ENCODE data around the gene SLC44A1. TPM values are rescaled to one million over a fixed set of nuclear protein-coding genes. Genes with fewer than 3 reads are reported as not detected.

SLC44A1 gene
- polyA plus RNA-seq, 1 of the 3 experiments (the other 2 are of a cell fraction): 4.5 TPM

- TF ChIP-seq EP300 (IDR thresholded peaks at IDR 0.05; ENCODE audit: borderline replicate concordance in 1 of 2, low read depth in 1 of 2, low read length in 1 of 2) (no peak), MEF2A (IDR thresholded peaks at IDR 0.05; ENCODE audit: borderline replicate concordance, low read depth) (no peak)
- TF ChIP-seq, protein P1, sequence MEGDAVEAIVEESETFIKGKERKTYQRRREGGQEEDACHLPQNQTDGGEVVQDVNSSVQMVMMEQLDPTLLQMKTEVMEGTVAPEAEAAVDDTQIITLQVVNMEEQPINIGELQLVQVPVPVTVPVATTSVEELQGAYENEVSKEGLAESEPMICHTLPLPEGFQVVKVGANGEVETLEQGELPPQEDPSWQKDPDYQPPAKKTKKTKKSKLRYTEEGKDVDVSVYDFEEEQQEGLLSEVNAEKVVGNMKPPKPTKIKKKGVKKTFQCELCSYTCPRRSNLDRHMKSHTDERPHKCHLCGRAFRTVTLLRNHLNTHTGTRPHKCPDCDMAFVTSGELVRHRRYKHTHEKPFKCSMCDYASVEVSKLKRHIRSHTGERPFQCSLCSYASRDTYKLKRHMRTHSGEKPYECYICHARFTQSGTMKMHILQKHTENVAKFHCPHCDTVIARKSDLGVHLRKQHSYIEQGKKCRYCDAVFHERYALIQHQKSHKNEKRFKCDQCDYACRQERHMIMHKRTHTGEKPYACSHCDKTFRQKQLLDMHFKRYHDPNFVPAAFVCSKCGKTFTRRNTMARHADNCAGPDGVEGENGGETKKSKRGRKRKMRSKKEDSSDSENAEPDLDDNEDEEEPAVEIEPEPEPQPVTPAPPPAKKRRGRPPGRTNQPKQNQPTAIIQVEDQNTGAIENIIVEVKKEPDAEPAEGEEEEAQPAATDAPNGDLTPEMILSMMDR (IDR thresholded peaks at IDR 0.05): no peak
These were observed 191.0 kb downstream of the SLC44A1 start (continued) for GRCh38 chr9:105435453-105435852.

GRCh38 chr9:105436783-105437182 is 192.3 kb downstream of the SLC44A1 start:
- Histone ChIP-seq H3K27me3 (ENCODE audit: insufficient read depth) (no peaks in the 10 kb centered on the region), H3F3A (replicated peaks; ENCODE audit: insufficient read depth) (no peaks in the 10 kb centered on the region), H3K9me2 (no peaks in the 10 kb centered on the region), H2AFZ (ENCODE audit: low read depth) (no peak overlapping the region), H3K4me2 (no peak overlapping the region), H3K9me3 (no peaks in the 10 kb centered on the region), H3K4me1 (ENCODE audit: control insufficient read depth in 1 of 2, insufficient read depth in 2 of 2, low read depth in 1 of 2, low read length in 1 of 2) (no peaks in the 10 kb centered on the region), H3K79me2 (ENCODE audit: insufficient read depth) (no peaks in the 10 kb centered on the region), H4K20me1 (ENCODE audit: insufficient read depth) (no peaks in the 10 kb centered on the region), H3K9ac (no peak overlapping the region), H3K27ac (ENCODE audit: low read depth in 2 of 2, low read length in 1 of 2) (no peak overlapping the region), H3K4me3 (ENCODE audit: low read depth in 2 of 2, low read length in 1 of 2) (no peak overlapping the region), H3K36me3 (replicated peaks in 1 of 2; ENCODE audit: control insufficient read depth in 1 of 2, insufficient read depth in 2 of 2, low read length in 1 of 2) (no peaks in the 10 kb centered on the region)
- POLR2A ChIA-PET: no interaction called here
- WGBS (ENCODE audit: low lambda C conversion rate): 73% methylated on average over 4 of the region's 4 CpGs
- no peak for TF ChIP-seq EP300 (IDR thresholded peaks at IDR 0.05; ENCODE audit: borderline replicate concordance in 1 of 2, low read depth in 1 of 2, low read length in 1 of 2)
- no peak for TF ChIP-seq TEAD4 (IDR thresholded peaks at IDR 0.05; ENCODE audit: borderline replicate concordance, insufficient read depth)
- DNase-seq: no peak
- CTCF ChIA-PET: interaction anchor here (2.8 kb wide), 1 partner anchor 21 kb away, joined by 8 read pairs; no protein-coding TSS in a partner anchor

DNA sequence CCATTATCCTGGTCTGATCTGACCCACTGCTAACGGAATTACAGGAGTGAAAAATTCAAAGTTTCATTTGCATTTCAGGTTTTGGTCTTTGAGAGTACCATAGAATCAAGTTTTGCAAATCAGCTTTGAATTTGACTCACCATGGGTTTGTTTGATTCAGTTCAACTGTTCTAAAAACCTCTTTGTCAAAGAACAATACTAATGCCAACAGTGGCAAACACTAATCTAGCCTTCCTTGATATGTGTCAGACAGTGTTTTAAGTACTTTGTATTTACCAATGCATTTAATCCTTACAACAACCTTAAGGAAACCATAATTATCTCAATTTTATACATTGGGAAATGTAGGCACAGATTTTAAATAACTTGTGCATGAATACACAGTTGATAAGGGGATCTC is 193.3 kb downstream of the SLC44A1 start:
- no peaks in the 10 kb centered on the region for H3K9me2 ChIP-seq
- H3K27me3 ChIP-seq (ENCODE audit: insufficient read depth): no peaks in the 10 kb centered on the region
- no peak overlapping the region for H3K4me2 ChIP-seq
- H3K27ac ChIP-seq (ENCODE audit: low read depth in 2 of 2, low read length in 1 of 2): no peak overlapping the region
- no peaks in the 10 kb centered on the region for H3K4me1 ChIP-seq (ENCODE audit: control insufficient read depth in 1 of 2, insufficient read depth in 2 of 2, low read depth in 1 of 2, low read length in 1 of 2)
- H3K9me3 ChIP-seq: no peaks in the 10 kb centered on the region
- H4K20me1 ChIP-seq (ENCODE audit: insufficient read depth): no peaks in the 10 kb centered on the region
- DNase-seq: no peak
- no peak overlapping the region for H3K4me3 ChIP-seq (ENCODE audit: low read depth in 2 of 2, low read length in 1 of 2)
- H3K79me2 ChIP-seq (ENCODE audit: insufficient read depth): no peaks in the 10 kb centered on the region
- CTCF ChIA-PET: interaction anchor here (2.8 kb wide), 1 partner anchor 22 kb away, joined by 8 read pairs; no protein-coding TSS in a partner anchor
- no peak overlapping the region for H3K9ac ChIP-seq
- no peaks in the 10 kb centered on the region for H3F3A ChIP-seq (replicated peaks; ENCODE audit: insufficient read depth)
- H3K36me3 ChIP-seq (replicated peaks in 1 of 2; ENCODE audit: control insufficient read depth in 1 of 2, insufficient read depth in 2 of 2, low read length in 1 of 2): no peaks in the 10 kb centered on the region
- 50% methylated on average over 1 of the region's 1 CpG for WGBS (ENCODE audit: low lambda C conversion rate)
- POLR2A ChIA-PET: no interaction called here
- TF ChIP-seq RXRA (IDR thresholded peaks at IDR 0.05; ENCODE audit: borderline replicate concordance, low read depth): no peak
- TF ChIP-seq, protein P2, sequence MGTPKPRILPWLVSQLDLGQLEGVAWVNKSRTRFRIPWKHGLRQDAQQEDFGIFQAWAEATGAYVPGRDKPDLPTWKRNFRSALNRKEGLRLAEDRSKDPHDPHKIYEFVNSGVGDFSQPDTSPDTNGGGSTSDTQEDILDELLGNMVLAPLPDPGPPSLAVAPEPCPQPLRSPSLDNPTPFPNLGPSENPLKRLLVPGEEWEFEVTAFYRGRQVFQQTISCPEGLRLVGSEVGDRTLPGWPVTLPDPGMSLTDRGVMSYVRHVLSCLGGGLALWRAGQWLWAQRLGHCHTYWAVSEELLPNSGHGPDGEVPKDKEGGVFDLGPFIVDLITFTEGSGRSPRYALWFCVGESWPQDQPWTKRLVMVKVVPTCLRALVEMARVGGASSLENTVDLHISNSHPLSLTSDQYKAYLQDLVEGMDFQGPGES (IDR thresholded peaks at IDR 0.05; ENCODE audit: low read depth, low read length): no peak
- no peak for TF ChIP-seq FOXJ3 (CRISPR knock-in tag; IDR thresholded peaks at IDR 0.05)
- no peak for TF ChIP-seq PBX3 (IDR thresholded peaks at IDR 0.05)
- no peak for TF ChIP-seq MXI1 (IDR thresholded peaks at IDR 0.05; ENCODE audit: low read depth, low read length)
- TF ChIP-seq RCOR1 (IDR thresholded peaks at IDR 0.05; ENCODE audit: low read length): no peak
- no peak for TF ChIP-seq YY1 (IDR thresholded peaks at IDR 0.05; ENCODE audit: low read depth)
- TF ChIP-seq CHD2 (IDR thresholded peaks at IDR 0.05; ENCODE audit: low read length, partially characterized antibody): no peak
- no peak for TF ChIP-seq NFIC (IDR thresholded peaks at IDR 0.05; ENCODE audit: borderline replicate concordance)
- TF ChIP-seq SMC3 (IDR thresholded peaks at IDR 0.05; ENCODE audit: low read depth, low read length): no peak
- no peak for TF ChIP-seq SIN3A (IDR thresholded peaks at IDR 0.05; ENCODE audit: borderline replicate concordance, low read depth, low read length)
- no peak for TF ChIP-seq TCF12 (IDR thresholded peaks at IDR 0.05)
- no peak for TF ChIP-seq RFX5 (IDR thresholded peaks at IDR 0.05; ENCODE audit: low read length)
- TF ChIP-seq, protein P1 (IDR thresholded peaks at IDR 0.05): no peak
- no peak for TF ChIP-seq GABPA (IDR thresholded peaks at IDR 0.05; ENCODE audit: low read depth)
- no peak for TF ChIP-seq TAF1 (IDR thresholded peaks at IDR 0.05; ENCODE audit: borderline replicate concordance, low read depth, low read length)
- TF ChIP-seq ELF1 (IDR thresholded peaks at IDR 0.05): no peak
- no peak for TF ChIP-seq EP300 (IDR thresholded peaks at IDR 0.05; ENCODE audit: borderline replicate concordance in 1 of 2, low read depth in 1 of 2, low read length in 1 of 2)
- H2AFZ ChIP-seq (ENCODE audit: low read depth): no peak overlapping the region
